Breast epithelium (tissue), 4 donors: ENCODE measurements around the gene LSM6. TPM values are rescaled to one million over a fixed set of nuclear protein-coding genes. Genes with fewer than 3 reads are reported as not detected.

ENCODE experiments used
- DNase-seq, 2 donors: peaks; one replicate each; pipeline ENCODE4 v3.0.0-alpha.2; 2019; ENCODE audit warnings: low spot score in 2 of 2
- H3K27ac ChIP-seq, 2 donors: fragments of 200-600 bp; sonication (generic) in 1 of 2; one replicate each; pipeline ENCODE4 v1.5.1; 2016 to 2019; ENCODE audit warnings: mild to moderate bottlenecking in 1 of 2
- H3K27me3 ChIP-seq, 2 donors: fragments of 200-600 bp; sonication (generic) in 1 of 2; one replicate each; pipeline versions ENCODE4 v1.5.1 to v1.6.0; 2017 to 2019; ENCODE audit warnings: control low read depth in 1 of 2, mild to moderate bottlenecking in 1 of 2
- H3K36me3 ChIP-seq: fragments of 200-600 bp; one replicate; pipeline ENCODE4 v1.5.1; 2019
- H3K4me1 ChIP-seq, 2 donors: fragments of 200-600 bp; sonication (generic); one replicate each; pipeline ENCODE4 v1.5.1; 2016 to 2019; ENCODE audit warnings: control low read depth in 1 of 2
- H3K4me3 ChIP-seq, 3 donors: fragments of 200-600 bp; sonication (generic); 1 replicate in 2 of 3; 2 replicates in 1 of 3; pipeline ENCODE4 v1.5.1; 2016 to 2019; ENCODE audit warnings: mild to moderate bottlenecking in 3 of 3, moderate library complexity in 2 of 3
- H3K9me3 ChIP-seq, 2 donors: fragments of 200-600 bp; sonication (generic) in 1 of 2; one replicate each; pipeline ENCODE4 v1.5.1; 2016 to 2019; ENCODE audit warnings: control low read depth in 1 of 2
- CTCF ChIP-seq, 3 donors: fragments of 450-650 bp; IDR thresholded peaks; one replicate each; pipeline ENCODE4 v1.5.1; 2016 to 2017; ENCODE audit warnings: antibody characterized with exemption in 3 of 3, mild to moderate bottlenecking in 3 of 3, moderate library complexity in 3 of 3
- POLR2A ChIP-seq: fragments of 450-650 bp; IDR thresholded peaks from one replicate; pipeline ENCODE4 v1.6.1; 2016; ENCODE audit warnings: antibody characterized with exemption, mild to moderate bottlenecking, moderate library complexity
- POLR2AphosphoS5 ChIP-seq, 3 donors: sonication (generic); formaldehyde crosslinking; IDR thresholded peaks; one replicate each; pipeline ENCODE4 v1.6.1; 2017; ENCODE audit warnings: antibody characterized with exemption in 3 of 3
- intact Hi-C: fragments of 100-400 bp; cut with DNase I; formaldehyde crosslinking; loops from one replicate; pipeline ENCODE4 v1.15.1; 2023; ENCODE audit warnings: low total_unique reads
- total RNA-seq, 3 donors: library from RNA; depleted of rRNA; stranded (reverse); fragments of >200 nt; gene quantifications; one replicate each; pipeline ENCODE4 v1.1.0, GENCODE V29; 2016

The LSM6 gene
- total RNA-seq, 3 donors from 2014 or later = 23.1 to 38.4 (median 28.8) TPM

GRCh38 chr4:146193628-146194027 is 18.1 kb downstream of the LSM6 start:
- Histone ChIP-seq H3K27ac (no peak overlapping the region), H3K4me1 (no peaks in the 10 kb centered on the region), H3K4me3 (no peak overlapping the region), H3K27me3 (no peaks in the 10 kb centered on the region), H3K36me3 (peaks cover 7% of the 10 kb centered on the region), H3K9me3 (no peaks in the 10 kb centered on the region)
- DNase-seq = no peak
- intact Hi-C loops = no loop called here
- TF ChIP-seq POLR2A = no peak
- TF ChIP-seq POLR2AphosphoS5 (IDR thresholded peaks at IDR 0.05) = no peak
- TF ChIP-seq CTCF (IDR thresholded peaks at IDR 0.05) = no peak

- intact Hi-C loops = no loop called here
Measured at GRCh38 chr4:146194212-146194611, 18.7 kb downstream of the LSM6 start.

GRCh38 chr4:146202665-146203064 is 27.1 kb downstream of the LSM6 start:
- Histone ChIP-seq H3K4me3 (no peak overlapping the region), H3K27me3 (no peaks in the 10 kb centered on the region), H3K4me1 (no peaks in the 10 kb centered on the region), H3K27ac (no peak overlapping the region), H3K36me3 (no peaks in the 10 kb centered on the region), H3K9me3 (no peaks in the 10 kb centered on the region)
- TF ChIP-seq POLR2AphosphoS5 (IDR thresholded peaks at IDR 0.05) (no peak), CTCF (IDR thresholded peaks at IDR 0.05) (no peak), POLR2A (no peak)
- intact Hi-C loops = no loop called here
- no peak for DNase-seq

More at GRCh38 chr4:146194212-146194611, 18.7 kb downstream of the LSM6 start:
- Histone ChIP-seq H3K4me3 (no peak overlapping the region), H3K27me3 (no peaks in the 10 kb centered on the region), H3K27ac (no peak overlapping the region), H3K4me1 (no peaks in the 10 kb centered on the region), H3K9me3 (no peaks in the 10 kb centered on the region), H3K36me3 (peaks cover 7% of the 10 kb centered on the region)
- DNase-seq = no peak
- TF ChIP-seq CTCF (IDR thresholded peaks at IDR 0.05) (no peak), POLR2A (no peak), POLR2AphosphoS5 (IDR thresholded peaks at IDR 0.05) (no peak)

- intact Hi-C loops = no loop called here
Measured at GRCh38 chr4:146207410-146207809, 31.9 kb downstream of the LSM6 start.

GRCh38 chr4:146210890-146211289 is 35.4 kb downstream of the LSM6 start:
- intact Hi-C loops = no loop called here
- Histone ChIP-seq H3K27ac (no peak overlapping the region), H3K4me3 (no peak overlapping the region)

More at GRCh38 chr4:146207410-146207809, 31.9 kb downstream of the LSM6 start:
- no peak for DNase-seq
- Histone ChIP-seq H3K36me3 (no peaks in the 10 kb centered on the region), H3K9me3 (no peaks in the 10 kb centered on the region), H3K4me1 (no peaks in the 10 kb centered on the region), H3K27ac (no peak overlapping the region), H3K4me3 (no peak overlapping the region), H3K27me3 (no peaks in the 10 kb centered on the region)
- TF ChIP-seq CTCF (IDR thresholded peaks at IDR 0.05) (no peak), POLR2A (no peak), POLR2AphosphoS5 (IDR thresholded peaks at IDR 0.05) (no peak)

More at GRCh38 chr4:146210890-146211289, 35.4 kb downstream of the LSM6 start:
- TF ChIP-seq CTCF (IDR thresholded peaks at IDR 0.05) (no peak), POLR2AphosphoS5 (IDR thresholded peaks at IDR 0.05) (no peak), POLR2A (no peak)
- DNase-seq = no peak
- Histone ChIP-seq H3K9me3 (no peaks in the 10 kb centered on the region), H3K4me1 (no peaks in the 10 kb centered on the region), H3K36me3 (no peaks in the 10 kb centered on the region), H3K27me3 (no peaks in the 10 kb centered on the region)
